Kidney (tissue), 14 donors: ENCODE measurements around the gene RASA3. TPM values are rescaled to one million over a fixed set of nuclear protein-coding genes. Genes with fewer than 3 reads are reported as not detected.

Source experiments
- DNase-seq, 5 donors: peaks; one replicate each; pipeline ENCODE4 v3.0.0-alpha.2; 2013 to 2020
- FAIRE-seq: peaks from 2 replicates; lab custom pipeline; 2012; peaks lifted over from hg19 to GRCh38; lab: Jason Lieb, UNC
- H3K27ac ChIP-seq, 2 donors: one replicate each; pipeline ENCODE4 v1.7.0; 2013; ENCODE audit warnings: low read depth in 2 of 2, low read length in 2 of 2, inconsistent platforms in 1 of 2
- H3K27me3 ChIP-seq: one replicate; pipeline ENCODE4 v1.7.1; 2013; ENCODE audit warnings: low read length, inconsistent platforms; ENCODE audit not compliant: control insufficient read depth, insufficient read depth
- H3K36me3 ChIP-seq, 3 donors: one replicate each; pipeline versions ENCODE4 v1.7.0 to v1.7.1; 2013; ENCODE audit warnings: low read length in 3 of 3, control low read depth in 1 of 3, inconsistent platforms in 1 of 3; ENCODE audit not compliant: insufficient read depth in 3 of 3, control insufficient read depth in 2 of 3
- H3K4me1 ChIP-seq, 3 donors: one replicate each; pipeline versions ENCODE4 v1.7.0 to v1.7.1; 2013; ENCODE audit warnings: low read length in 3 of 3, inconsistent platforms in 1 of 3, low read depth in 1 of 3; ENCODE audit not compliant: control insufficient read depth in 2 of 3, insufficient read depth in 2 of 3
- H3K4me3 ChIP-seq, 3 donors: one replicate each; pipeline versions ENCODE4 v1.7.0 to v1.8.1; 2013; ENCODE audit warnings: low read length in 3 of 3, control low read depth in 1 of 3, inconsistent platforms in 1 of 3
- H3K9ac ChIP-seq, 3 donors: one replicate each; pipeline versions ENCODE4 v1.7.0 to v1.7.1; 2013; ENCODE audit warnings: low read length in 3 of 3, control low read depth in 1 of 3, inconsistent platforms in 1 of 3
- H3K9me3 ChIP-seq, 3 donors: one replicate each; pipeline versions ENCODE4 v1.7.0 to v1.7.1; 2013; ENCODE audit warnings: low read length in 3 of 3, control low read depth in 1 of 3, inconsistent platforms in 1 of 3; ENCODE audit not compliant: control insufficient read depth in 2 of 3, insufficient read depth in 1 of 3
- intact Hi-C: fragments of 100-400 bp; cut with DNase I; formaldehyde crosslinking; loops from one replicate; pipeline ENCODE4 v1.11.1; 2022
- polyA plus RNA-seq: library from polyadenylated mRNA; stranded (reverse); fragments of 350-450 nt; fragmentation: Illumina TruSeq; extraction: RNeasy Lipid Tissue Mini Kit (QIAGEN cat#74804); gene quantifications from one replicate; pipeline ENCODE4 v1.2.3, GENCODE V29; 2014; ENCODE audit warnings: low read depth, low replicate concordance; ENCODE audit not compliant: insufficient read depth
- total RNA-seq: library from RNA; stranded (reverse); fragmentation: NEBNext Ultra II Directional; extraction: Animal tissue kit (Norgen Biotek cat#: 25700); gene quantifications from one replicate; pipeline ENCODE4 v1.2.1, GENCODE V29; 2021
- TF ChIP-seq, protein P1 (sequence below): IDR thresholded peaks from 3 replicates; pipeline ENCODE4 v1.5.1; 2012; ENCODE audit warnings: mild to moderate bottlenecking, moderate library complexity, borderline replicate concordance; ENCODE audit not compliant: insufficient read depth; ENCODE audit errors: extremely low read depth
- donor health status: control.
- donor health status: control.
- donor health status: control.
- donor health status: control.
- donor health status: control.
- donor health status: DM: yes; HTN: yes; CAD: no.
- donor health status: Normal renal cell carcinoma (clear cell type).

RASA3 gene
- total and polyA plus RNA-seq, 2 donors from 2014 or later, result 4.2 to 28.8 TPM

DNA sequence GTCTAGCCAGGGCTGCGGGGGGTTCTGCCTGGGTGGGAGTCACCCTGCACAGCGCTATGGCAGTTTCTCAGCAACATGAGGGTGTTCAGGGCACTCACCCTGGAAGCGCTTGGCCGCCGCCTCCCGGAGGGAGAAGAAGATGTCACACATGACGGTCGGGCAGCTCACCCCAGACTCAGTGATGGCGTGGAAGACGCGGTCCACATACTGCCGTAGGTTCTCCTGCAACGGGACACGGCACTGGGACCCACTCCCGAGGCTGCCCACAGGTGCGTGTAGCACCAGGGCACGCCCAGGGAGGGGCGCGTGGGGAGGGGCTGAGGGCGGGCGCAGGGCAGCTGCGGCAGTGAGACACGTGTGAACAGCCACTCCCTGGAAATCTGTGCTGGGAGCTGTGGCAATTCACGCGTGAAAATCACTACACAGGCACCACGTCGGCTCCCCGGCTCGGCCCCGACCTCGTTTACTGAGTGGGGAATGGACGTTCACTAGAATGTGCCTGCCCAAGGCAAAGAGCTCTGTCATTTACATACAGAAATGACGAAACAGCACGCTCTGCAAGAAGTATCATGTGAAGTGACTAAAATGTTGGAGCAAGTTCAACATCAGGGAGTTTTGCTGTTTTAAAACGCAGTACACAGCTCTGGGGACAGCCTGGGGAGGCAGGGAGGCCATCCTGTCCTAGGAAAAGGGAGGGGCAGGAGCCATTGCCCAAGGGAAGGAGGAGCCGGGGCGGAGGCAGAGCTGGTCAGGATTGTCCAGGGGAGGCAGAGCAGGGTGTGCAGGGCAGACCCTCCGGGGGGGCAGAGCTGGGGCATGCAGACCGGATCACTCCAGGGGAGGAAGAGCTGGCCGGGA, 117.1 kb downstream of the RASA3 start:
- Histone ChIP-seq H3K4me1 (peaks cover 0 to 3% (median 0%) of the 10 kb centered on the region in 3 donors), H3K9ac (no peak overlapping the region), H3K4me3 (no peak overlapping the region), H3K36me3 (no peaks in the 10 kb centered on the region), H3K27me3 (no peaks in the 10 kb centered on the region), H3K9me3 (no peaks in the 10 kb centered on the region), H3K27ac (no peak overlapping the region)
- FAIRE-seq (no peak), DNase-seq (no peak)
- intact Hi-C loops, result no loop called here
- TF ChIP-seq, protein P1, sequence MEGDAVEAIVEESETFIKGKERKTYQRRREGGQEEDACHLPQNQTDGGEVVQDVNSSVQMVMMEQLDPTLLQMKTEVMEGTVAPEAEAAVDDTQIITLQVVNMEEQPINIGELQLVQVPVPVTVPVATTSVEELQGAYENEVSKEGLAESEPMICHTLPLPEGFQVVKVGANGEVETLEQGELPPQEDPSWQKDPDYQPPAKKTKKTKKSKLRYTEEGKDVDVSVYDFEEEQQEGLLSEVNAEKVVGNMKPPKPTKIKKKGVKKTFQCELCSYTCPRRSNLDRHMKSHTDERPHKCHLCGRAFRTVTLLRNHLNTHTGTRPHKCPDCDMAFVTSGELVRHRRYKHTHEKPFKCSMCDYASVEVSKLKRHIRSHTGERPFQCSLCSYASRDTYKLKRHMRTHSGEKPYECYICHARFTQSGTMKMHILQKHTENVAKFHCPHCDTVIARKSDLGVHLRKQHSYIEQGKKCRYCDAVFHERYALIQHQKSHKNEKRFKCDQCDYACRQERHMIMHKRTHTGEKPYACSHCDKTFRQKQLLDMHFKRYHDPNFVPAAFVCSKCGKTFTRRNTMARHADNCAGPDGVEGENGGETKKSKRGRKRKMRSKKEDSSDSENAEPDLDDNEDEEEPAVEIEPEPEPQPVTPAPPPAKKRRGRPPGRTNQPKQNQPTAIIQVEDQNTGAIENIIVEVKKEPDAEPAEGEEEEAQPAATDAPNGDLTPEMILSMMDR, result no peak

DNA sequence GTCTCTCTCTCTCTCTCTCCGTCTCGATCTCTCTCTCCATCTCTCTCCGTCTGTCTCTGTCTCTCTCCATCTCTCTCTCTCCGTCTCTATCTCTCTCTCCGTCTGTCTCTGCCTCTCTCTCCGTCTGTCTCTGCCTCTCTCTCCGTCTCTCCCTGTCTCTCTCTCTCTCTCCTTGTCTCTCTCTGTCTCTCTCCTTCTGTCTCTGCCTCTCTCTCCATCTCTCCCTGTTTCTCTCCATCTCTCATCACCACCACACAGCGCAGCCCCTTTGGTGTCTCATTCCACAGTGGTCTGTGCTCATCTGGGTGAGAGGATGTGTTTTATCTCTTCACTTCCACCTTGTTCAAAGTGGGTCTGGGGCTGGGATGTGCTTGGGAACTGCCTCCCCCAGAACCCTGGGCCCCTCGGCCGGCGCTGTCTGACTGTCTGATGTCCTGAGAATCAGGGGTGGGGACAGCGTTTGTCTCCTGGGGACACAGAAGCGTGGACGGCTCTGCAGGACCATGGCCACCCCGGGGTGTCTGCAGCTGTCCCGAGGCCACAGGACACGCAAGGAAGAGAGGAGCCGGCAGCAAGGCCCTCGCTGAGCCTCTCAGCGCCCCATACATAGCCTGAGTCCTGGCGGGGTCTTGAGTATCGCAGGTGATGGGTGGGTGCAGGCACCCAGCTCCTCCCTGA, 118.3 kb downstream of the RASA3 start:
- no peak overlapping the region for H3K9ac ChIP-seq
- H3K4me3 ChIP-seq, result no peak overlapping the region
- no peak for DNase-seq
- H3K36me3 ChIP-seq, result peaks cover 0 to 3% (median 0%) of the 10 kb centered on the region in 3 donors
- no peak overlapping the region for H3K27ac ChIP-seq
- TF ChIP-seq, protein P1, result no peak
- no peaks in the 10 kb centered on the region for H3K9me3 ChIP-seq
- intact Hi-C loops, result no loop called here
- H3K27me3 ChIP-seq, result no peaks in the 10 kb centered on the region
- FAIRE-seq, result no peak
- peaks cover 0 to 3% (median 0%) of the 10 kb centered on the region in 3 donors for H3K4me1 ChIP-seq

DNA sequence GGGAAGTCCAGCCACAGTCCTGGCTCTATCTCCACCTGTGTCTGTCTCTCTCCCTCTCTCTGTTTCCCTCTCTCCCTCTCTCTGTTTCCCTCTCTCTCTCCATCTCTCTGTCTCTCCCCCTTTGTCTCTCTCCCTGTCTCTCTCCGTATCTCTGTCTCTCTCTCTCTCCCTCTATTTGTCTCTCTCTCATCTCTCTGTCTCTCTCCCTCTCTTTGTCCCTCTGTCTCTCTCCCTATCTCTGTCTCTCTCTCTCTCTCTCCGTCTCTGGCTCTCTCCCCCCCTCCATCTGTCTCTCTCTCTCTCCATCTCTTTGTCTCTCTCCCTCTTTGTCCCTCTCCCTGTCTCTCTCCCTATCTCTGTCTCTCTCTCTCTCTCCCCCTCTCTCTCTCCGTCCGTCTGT, 119.1 kb downstream of the RASA3 start:
- H3K9ac ChIP-seq, result no peak overlapping the region
- intact Hi-C loops, result no loop called here
- no peaks in the 10 kb centered on the region for H3K9me3 ChIP-seq
- TF ChIP-seq, protein P1, result no peak
- peaks cover 0 to 3% (median 0%) of the 10 kb centered on the region in 3 donors for H3K4me1 ChIP-seq
- DNase-seq (no peak), FAIRE-seq (no peak)
- H3K4me3 ChIP-seq, result no peak overlapping the region
- H3K36me3 ChIP-seq, result peaks cover 0 to 6% (median 0%) of the 10 kb centered on the region in 3 donors
- no peak overlapping the region for H3K27ac ChIP-seq
- no peaks in the 10 kb centered on the region for H3K27me3 ChIP-seq
